Right lobe of liver (tissue), 6 donors: ENCODE measurements around the gene FER. TPM values are rescaled to one million over a fixed set of nuclear protein-coding genes. Genes with fewer than 3 reads are reported as not detected.
A peak's percentile ranks its signal among the peaks of the same experiment; 100 is the strongest.
"Not testable (repeated sequence)": the region's sequence is repeated elsewhere in the genome, so short reads cannot be mapped to it uniquely, and the experiment has no call there.

Source experiments
- ATAC-seq, 4 donors: fragments of 200-7000 bp; cut with Tn5 transposase; one replicate each; pipeline ENCODE4 v1.9.1; 2020; ENCODE audit warnings: mild to moderate bottlenecking in 4 of 4, moderate library complexity in 4 of 4
- DNase-seq, 3 donors: peaks; one replicate each; pipeline ENCODE4 v3.0.0-alpha.2; 2020
- H3K27ac ChIP-seq, 3 donors: fragments of 200-600 bp; one replicate each; pipeline ENCODE4 v1.8.0; 2022
- H3K27me3 ChIP-seq, 2 donors: fragments of 200-600 bp; one replicate each; pipeline ENCODE4 v1.8.0; 2022
- H3K36me3 ChIP-seq, 4 donors: fragments of 200-600 bp; sonication (generic) in 1 of 4; one replicate each; pipeline versions ENCODE4 v1.5.1 to v1.8.0; 2017 to 2022; ENCODE audit warnings: control low read depth in 1 of 4
- H3K4me1 ChIP-seq, 4 donors: fragments of 200-600 bp; sonication (generic) in 1 of 4; one replicate each; pipeline versions ENCODE4 v1.5.1 to v1.8.0; 2017 to 2022; ENCODE audit warnings: control low read depth in 1 of 4
- H3K4me3 ChIP-seq, 3 donors: fragments of 200-600 bp; one replicate each; pipeline ENCODE4 v1.8.0; 2022
- H3K9me3 ChIP-seq, 4 donors: fragments of 200-600 bp; sonication (generic) in 1 of 4; one replicate each; pipeline versions ENCODE4 v1.5.1 to v1.8.0; 2017 to 2022; ENCODE audit warnings: control low read depth in 1 of 4
- POLR2A ChIP-seq: fragments of 450-650 bp; IDR thresholded peaks from one replicate; pipeline ENCODE4 v1.6.1; 2017; ENCODE audit warnings: antibody characterized with exemption, mild to moderate bottlenecking
- WGBS: methylation state at CpG from one replicate; pipeline ENCODE4 v1.1.6; 2018; ENCODE audit warnings: low coverage, low lambda C conversion rate; ENCODE audit not compliant: insufficient coverage; ENCODE audit errors: missing lambda C conversion rate; 5-methylcytosine and 5-hydroxymethylcytosine counted together
- intact Hi-C, 2 donors: fragments of 100-400 bp; cut with DNase I; formaldehyde crosslinking; loops; one replicate each; pipeline versions ENCODE4 v1.11.2 to v1.14.1; 2022
- total RNA-seq, 6 experiments: library from RNA; depleted of rRNA in 2 of 6; stranded (reverse); fragments of >200 nt in 2 of 6; fragmentation: NEBNext Ultra II Directional in 3 of 6; extraction: Animal tissue kit (Norgen Biotek cat#: 25700) in 3 of 6; gene quantifications; one replicate each; pipeline versions ENCODE4 v1.1.0 to v1.2.4, GENCODE V29; 2016 to 2023
- TF ChIP-seq, protein P1 (sequence below), 4 donors: fragments of 200-600 bp in 3 of 4; fragments of 450-650 bp in 1 of 4; IDR thresholded peaks; one replicate each; pipeline versions ENCODE4 v1.5.1 to v1.8.0; 2016 to 2022; ENCODE audit warnings: antibody characterized with exemption in 4 of 4, mild to moderate bottlenecking in 2 of 4
- donor health status: DM: no; HTN: yes; CAD: no.
- donor health status: DM: no; HTN: no; CAD: no.
- donor health status: DM: no; HTN: no; CAD: no.
- donor health status: DM: no; HTN: yes; CAD: no.
- donor health status: DM: no; HTN: yes; CAD: no.

FER gene
- total RNA-seq, 6 experiments from 2014 or later: 2.6 to 10.9 (median 5.0) TPM

- DNase-seq (no peak), ATAC-seq (peak in 2 of 4 donors; percentile 29 to 33)
- Histone ChIP-seq H3K4me1 (no peaks in the 10 kb centered on the region), H3K27ac (no peak overlapping the region), H3K27me3 (no peaks in the 10 kb centered on the region), H3K4me3 (no peak overlapping the region), H3K36me3 (no peaks in the 10 kb centered on the region), H3K9me3 (no peaks in the 10 kb centered on the region)
- intact Hi-C loops: no loop called here
- TF ChIP-seq POLR2A: no peak
- TF ChIP-seq, protein P1, sequence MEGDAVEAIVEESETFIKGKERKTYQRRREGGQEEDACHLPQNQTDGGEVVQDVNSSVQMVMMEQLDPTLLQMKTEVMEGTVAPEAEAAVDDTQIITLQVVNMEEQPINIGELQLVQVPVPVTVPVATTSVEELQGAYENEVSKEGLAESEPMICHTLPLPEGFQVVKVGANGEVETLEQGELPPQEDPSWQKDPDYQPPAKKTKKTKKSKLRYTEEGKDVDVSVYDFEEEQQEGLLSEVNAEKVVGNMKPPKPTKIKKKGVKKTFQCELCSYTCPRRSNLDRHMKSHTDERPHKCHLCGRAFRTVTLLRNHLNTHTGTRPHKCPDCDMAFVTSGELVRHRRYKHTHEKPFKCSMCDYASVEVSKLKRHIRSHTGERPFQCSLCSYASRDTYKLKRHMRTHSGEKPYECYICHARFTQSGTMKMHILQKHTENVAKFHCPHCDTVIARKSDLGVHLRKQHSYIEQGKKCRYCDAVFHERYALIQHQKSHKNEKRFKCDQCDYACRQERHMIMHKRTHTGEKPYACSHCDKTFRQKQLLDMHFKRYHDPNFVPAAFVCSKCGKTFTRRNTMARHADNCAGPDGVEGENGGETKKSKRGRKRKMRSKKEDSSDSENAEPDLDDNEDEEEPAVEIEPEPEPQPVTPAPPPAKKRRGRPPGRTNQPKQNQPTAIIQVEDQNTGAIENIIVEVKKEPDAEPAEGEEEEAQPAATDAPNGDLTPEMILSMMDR (IDR thresholded peaks at IDR 0.05): no peak
- WGBS: 52% methylated on average over 2 of the region's 2 CpGs
Observed at GRCh38 chr5:108858959-108859358, 111.3 kb downstream of the FER start.

GRCh38 chr5:108862211-108862610, 114.5 kb downstream of the FER start:
- ATAC-seq (no peak), DNase-seq (no peak)
- Histone ChIP-seq H3K36me3 (no peaks in the 10 kb centered on the region), H3K4me1 (no peaks in the 10 kb centered on the region), H3K27ac (no peak overlapping the region), H3K9me3 (no peaks in the 10 kb centered on the region), H3K4me3 (no peak overlapping the region), H3K27me3 (no peaks in the 10 kb centered on the region)
- TF ChIP-seq, protein P1 (IDR thresholded peaks at IDR 0.05): no peak
- TF ChIP-seq POLR2A: no peak
- intact Hi-C loops: no loop called here

DNA sequence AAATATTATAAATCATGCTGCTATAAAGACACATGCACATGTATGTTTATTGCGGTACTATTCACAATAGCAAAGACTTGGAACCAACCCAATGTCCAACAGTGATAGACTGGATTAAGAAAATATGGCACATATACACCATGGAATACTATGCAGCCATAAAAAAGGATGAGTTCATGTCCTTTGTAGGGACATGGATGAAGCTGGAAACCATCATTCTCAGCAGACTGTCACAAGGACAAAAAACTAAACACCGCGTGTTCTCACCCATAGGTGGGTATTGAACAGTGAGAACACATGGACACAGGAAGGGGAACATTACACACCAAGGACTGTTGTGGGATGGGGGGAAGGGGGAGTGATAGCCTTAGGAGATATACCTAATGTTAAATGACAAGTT, 118.4 kb downstream of the FER start:
- H3K9me3 ChIP-seq, H3K36me3 ChIP-seq, ATAC-seq, DNase-seq, H3K27me3 ChIP-seq, intact Hi-C loops, H3K27ac ChIP-seq, H3K4me3 ChIP-seq, H3K4me1 ChIP-seq: not testable (repeated sequence)
- 91% methylated on average over 3 of the region's 3 CpGs for WGBS

GRCh38 chr5:108867656-108868055, 120.0 kb downstream of the FER start:
- Histone ChIP-seq H3K27ac (no peak overlapping the region), H3K36me3 (no peaks in the 10 kb centered on the region), H3K9me3 (no peaks in the 10 kb centered on the region), H3K4me3 (no peak overlapping the region), H3K4me1 (no peaks in the 10 kb centered on the region), H3K27me3 (no peaks in the 10 kb centered on the region)
- no peak for TF ChIP-seq POLR2A
- TF ChIP-seq, protein P1 (IDR thresholded peaks at IDR 0.05): no peak
- no peak for ATAC-seq
- no peak for DNase-seq
- 65% methylated on average over 4 of the region's 4 CpGs for WGBS
- intact Hi-C loops: no loop called here

DNA sequence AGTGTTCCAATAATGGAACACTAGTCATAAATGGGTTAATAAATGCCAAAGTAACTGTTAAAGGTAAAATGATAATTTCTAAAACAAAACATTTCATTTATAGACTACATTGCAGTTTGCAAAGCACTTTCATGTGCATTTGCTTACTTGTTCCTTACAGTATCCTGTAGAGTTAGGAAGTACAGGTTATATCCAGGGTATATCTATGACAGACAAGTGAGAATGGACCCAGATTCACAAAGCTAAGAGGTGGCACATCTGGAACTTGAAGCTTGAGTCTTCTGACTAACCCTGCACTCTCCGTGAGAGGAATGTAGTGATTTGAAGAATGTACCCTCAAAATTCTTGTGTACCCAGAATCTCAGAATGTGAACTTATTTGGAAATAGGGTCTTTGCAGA, 121.4 kb downstream of the FER start:
- no peaks in the 10 kb centered on the region for H3K27me3 ChIP-seq
- no peaks in the 10 kb centered on the region for H3K9me3 ChIP-seq
- 100% methylated on average over 1 of the region's 1 CpG for WGBS
- no peaks in the 10 kb centered on the region for H3K4me1 ChIP-seq
- no peak for DNase-seq
- intact Hi-C loops: no loop called here
- no peak for ATAC-seq
- H3K27ac ChIP-seq: no peak overlapping the region
- TF ChIP-seq, protein P1 (IDR thresholded peaks at IDR 0.05): no peak
- TF ChIP-seq POLR2A: no peak
- H3K4me3 ChIP-seq: no peak overlapping the region
- no peaks in the 10 kb centered on the region for H3K36me3 ChIP-seq
